ENCODE data around the gene RAB40C.
A peak's percentile ranks its signal among the peaks of the same experiment; 100 is the strongest.
"Not testable (repeated sequence)": the region's sequence is repeated elsewhere in the genome, so short reads cannot be mapped to it uniquely, and the experiment has no call there.

The RAB40C gene

GRCh38 chr16:591231-591630 is 1.4 kb downstream of the RAB40C start:
- no peak for DNase-seq

GRCh38 chr16:591892-592517 is 2.1 kb downstream of the RAB40C start:
- no peak for DNase-seq

GRCh38 chr16:592518-593306 is 2.8 kb downstream of the RAB40C start:
- DNase-seq = peak; percentile 50

GRCh38 chr16:593406-593805 is 3.5 kb downstream of the RAB40C start:
- no peak for DNase-seq

- DNase-seq = no peak
These were observed 3.9 kb downstream of the RAB40C start for GRCh38 chr16:593807-594206.

GRCh38 chr16:595094-595528 is 5.2 kb downstream of the RAB40C start:
- DNase-seq = no peak

- DNase-seq = no peak
These were observed 6.3 kb downstream of the RAB40C start for GRCh38 chr16:595942-596735.

GRCh38 chr16:596736-597060 is 6.8 kb downstream of the RAB40C start:
- DNase-seq = no peak

- not testable (repeated sequence) for DNase-seq
These were observed 7.8 kb downstream of the RAB40C start for GRCh38 chr16:597655-598054.

GRCh38 chr16:598823-599739 is 9.2 kb downstream of the RAB40C start:
- DNase-seq = no peak

- no peak for DNase-seq
These were observed 10.9 kb downstream of the RAB40C start for GRCh38 chr16:600781-601180.

GRCh38 chr16:603933-604332 is 14.1 kb downstream of the RAB40C start:
- DNase-seq = no peak

- DNase-seq = no peak
These were observed 16.9 kb downstream of the RAB40C start for GRCh38 chr16:606656-607307.

- DNase-seq = no peak
These were observed 18.2 kb downstream of the RAB40C start for GRCh38 chr16:608019-608418.

- DNase-seq = no peak
These were observed 19.4 kb downstream of the RAB40C start for GRCh38 chr16:609316-609715.

- no peak for DNase-seq
These were observed 20.1 kb downstream of the RAB40C start for GRCh38 chr16:609984-610383.

- no peak for DNase-seq
These were observed 20.9 kb downstream of the RAB40C start for GRCh38 chr16:610513-611381.

- no peak for DNase-seq
These were observed 25.3 kb downstream of the RAB40C start for GRCh38 chr16:615122-615521.

- no peak for DNase-seq
These were observed 27.1 kb downstream of the RAB40C start for GRCh38 chr16:616733-617586.

GRCh38 chr16:617855-618254 is 28.0 kb downstream of the RAB40C start:
- no peak for DNase-seq
